Esophagus muscularis mucosa (tissue), 4 donors: Measurements from ENCODE around the gene BCAT1.

Experiments used
- CTCF ChIP-seq, 3 experiments: fragments of 200-600 bp in 2 of 3; fragments of 450-650 bp in 1 of 3; sonication (generic) in 2 of 3; IDR thresholded peaks; one replicate each; pipeline ENCODE4 v1.5.1; 2017 to 2019; ENCODE audit warnings: antibody characterized with exemption in 3 of 3, mild to moderate bottlenecking in 2 of 3, moderate library complexity in 1 of 3
- EP300 ChIP-seq: sonication (generic); formaldehyde crosslinking; IDR thresholded peaks from one replicate; pipeline ENCODE4 v1.6.1; 2017; ENCODE audit warnings: antibody characterized with exemption
- POLR2A ChIP-seq: fragments of 450-650 bp; IDR thresholded peaks from one replicate; pipeline ENCODE4 v1.6.1; 2017; ENCODE audit warnings: antibody characterized with exemption, moderate library complexity, mild to moderate bottlenecking, low read depth
- POLR2AphosphoS5 ChIP-seq, 2 donors: sonication (generic); formaldehyde crosslinking; IDR thresholded peaks; one replicate each; pipeline ENCODE4 v1.6.1; 2017; ENCODE audit warnings: antibody characterized with exemption in 2 of 2

- no peak for TF ChIP-seq EP300
- no peak for TF ChIP-seq CTCF (IDR thresholded peaks at IDR 0.05)
- TF ChIP-seq POLR2A: no peak
- TF ChIP-seq POLR2AphosphoS5 (IDR thresholded peaks at IDR 0.05): no peak
These were observed 76.7 kb downstream of the BCAT1 start for GRCh38 chr12:24872211-24872610.
